Measurements from ENCODE around the gene MUC4. TPM values are rescaled to one million over a fixed set of nuclear protein-coding genes. Genes with fewer than 3 reads are reported as not detected.

Gene MUC4
- total RNA-seq, 2 experiments from 2014 or later, result 0.06 TPM; not detected in 1

GRCh38 chr3:195762249-195762585 lies 49.5 kb downstream of the MUC4 start:
- POLR2A ChIA-PET, result no interaction called here
- no peak overlapping the region for H3K27ac Mint-ChIP-seq
- H3K27me3 Mint-ChIP-seq, result peaks cover 29% of the 10 kb centered on the region
- no peak overlapping the region for H3K4me3 Mint-ChIP-seq
- DNase-seq (no peak), ATAC-seq (ENCODE audit: low read depth) (no peak)
- H3K4me1 Mint-ChIP-seq, result no peaks in the 10 kb centered on the region
- H3K36me3 Mint-ChIP-seq, result no peaks in the 10 kb centered on the region
- H3K9me3 Mint-ChIP-seq, result no peaks in the 10 kb centered on the region

GRCh38 chr3:195761567-195762248 lies 50.0 kb downstream of the MUC4 start:
- no peak overlapping the region for H3K27ac Mint-ChIP-seq
- no peaks in the 10 kb centered on the region for H3K9me3 Mint-ChIP-seq
- H3K4me3 Mint-ChIP-seq, result no peak overlapping the region
- H3K36me3 Mint-ChIP-seq, result no peaks in the 10 kb centered on the region
- peaks cover 4% of the 10 kb centered on the region for H3K4me1 Mint-ChIP-seq
- POLR2A ChIA-PET, result no interaction called here
- no peak for DNase-seq
- H3K27me3 Mint-ChIP-seq, result peaks cover 29% of the 10 kb centered on the region
- peak; percentile 55 for ATAC-seq (ENCODE audit: low read depth)

- peak; percentile 24 for DNase-seq
- peaks cover 29% of the 10 kb centered on the region for H3K27me3 Mint-ChIP-seq
- no peaks in the 10 kb centered on the region for H3K9me3 Mint-ChIP-seq
- H3K4me1 Mint-ChIP-seq, result peaks cover 7% of the 10 kb centered on the region
- POLR2A ChIA-PET, result no interaction called here
- H3K36me3 Mint-ChIP-seq, result no peaks in the 10 kb centered on the region
- no peak overlapping the region for H3K4me3 Mint-ChIP-seq
- H3K27ac Mint-ChIP-seq, result no peak overlapping the region
- ATAC-seq (ENCODE audit: low read depth), result no peak
These were observed 50.6 kb downstream of the MUC4 start for GRCh38 chr3:195761123-195761566.

GRCh38 chr3:195760345-195761122 lies 51.2 kb downstream of the MUC4 start:
- no peak overlapping the region for H3K4me3 Mint-ChIP-seq

GRCh38 chr3:195758721-195759353 lies 52.9 kb downstream of the MUC4 start:
- POLR2A ChIA-PET, result no interaction called here
- DNase-seq (no peak), ATAC-seq (ENCODE audit: low read depth) (no peak)
- H3K36me3 Mint-ChIP-seq, result no peaks in the 10 kb centered on the region
- no peak overlapping the region for H3K4me3 Mint-ChIP-seq
- no peak overlapping the region for H3K27ac Mint-ChIP-seq
- H3K9me3 Mint-ChIP-seq, result no peaks in the 10 kb centered on the region
- H3K4me1 Mint-ChIP-seq, result peaks cover 12% of the 10 kb centered on the region
- peaks cover 29% of the 10 kb centered on the region for H3K27me3 Mint-ChIP-seq

More at GRCh38 chr3:195760345-195761122, 51.2 kb downstream of the MUC4 start:
- no peaks in the 10 kb centered on the region for H3K36me3 Mint-ChIP-seq
- H3K27ac Mint-ChIP-seq, result no peak overlapping the region
- H3K27me3 Mint-ChIP-seq, result peaks cover 32% of the 10 kb centered on the region
- H3K9me3 Mint-ChIP-seq, result no peaks in the 10 kb centered on the region
- POLR2A ChIA-PET, result interaction anchor here (0.5 kb wide), 1 partner anchor 421 kb away, joined by 3 read pairs; no protein-coding TSS in a partner anchor
- peaks cover 10% of the 10 kb centered on the region for H3K4me1 Mint-ChIP-seq
- DNase-seq (peak; percentile 3), ATAC-seq (ENCODE audit: low read depth) (no peak)

GRCh38 chr3:195757827-195758226 lies 53.9 kb downstream of the MUC4 start:
- peaks cover 15% of the 10 kb centered on the region for H3K4me1 Mint-ChIP-seq
- H3K36me3 Mint-ChIP-seq, result no peaks in the 10 kb centered on the region
- H3K9me3 Mint-ChIP-seq, result no peaks in the 10 kb centered on the region
- peaks cover 28% of the 10 kb centered on the region for H3K27me3 Mint-ChIP-seq
- H3K4me3 Mint-ChIP-seq, result no peak overlapping the region
- ATAC-seq (ENCODE audit: low read depth), result no peak
- H3K27ac Mint-ChIP-seq, result no peak overlapping the region
- no peak for DNase-seq
- POLR2A ChIA-PET, result no interaction called here

- ATAC-seq (ENCODE audit: low read depth), result no peak
- POLR2A ChIA-PET, result no interaction called here
- Mint-ChIP-seq H3K4me1 (peaks cover 15% of the 10 kb centered on the region), H3K27me3 (peaks cover 28% of the 10 kb centered on the region), H3K4me3 (no peak overlapping the region), H3K36me3 (no peaks in the 10 kb centered on the region), H3K27ac (no peak overlapping the region), H3K9me3 (no peaks in the 10 kb centered on the region)
- DNase-seq, result no peak
These were observed 54.3 kb downstream of the MUC4 start for GRCh38 chr3:195757438-195757770.

- peak; percentile 54 for DNase-seq
- Mint-ChIP-seq H3K4me3 (peak overlapping the region; percentile 23), H3K27me3 (peaks cover 22% of the 10 kb centered on the region), H3K4me1 (peaks cover 15% of the 10 kb centered on the region), H3K9me3 (no peaks in the 10 kb centered on the region), H3K36me3 (no peaks in the 10 kb centered on the region), H3K27ac (peak overlapping the region; percentile 69)
- ATAC-seq (ENCODE audit: low read depth), result peak; percentile 63
- POLR2A ChIA-PET, result interaction anchor here (0.6 to 1.1 kb wide), 2 partner anchors 26 to 139 kb away, joined by 3 to 4 read pairs; no protein-coding TSS in a partner anchor
These were observed 55.7 kb downstream of the MUC4 start for GRCh38 chr3:195755791-195756676.

- Mint-ChIP-seq H3K4me1 (peaks cover 15% of the 10 kb centered on the region), H3K9me3 (no peaks in the 10 kb centered on the region), H3K4me3 (no peak overlapping the region), H3K36me3 (no peaks in the 10 kb centered on the region), H3K27me3 (peaks cover 16% of the 10 kb centered on the region), H3K27ac (peak overlapping the region; percentile 69)
- POLR2A ChIA-PET, result no interaction called here
- no peak for ATAC-seq (ENCODE audit: low read depth)
- DNase-seq, result no peak
These were observed 56.3 kb downstream of the MUC4 start for GRCh38 chr3:195755391-195755790.

GRCh38 chr3:195754906-195755305 lies 56.8 kb downstream of the MUC4 start:
- DNase-seq (no peak), ATAC-seq (ENCODE audit: low read depth) (no peak)
- Mint-ChIP-seq H3K27me3 (peaks cover 11% of the 10 kb centered on the region), H3K9me3 (no peaks in the 10 kb centered on the region), H3K36me3 (no peaks in the 10 kb centered on the region), H3K4me3 (no peak overlapping the region), H3K4me1 (peaks cover 15% of the 10 kb centered on the region), H3K27ac (no peak overlapping the region)
- POLR2A ChIA-PET, result no interaction called here

- Mint-ChIP-seq H3K36me3 (no peaks in the 10 kb centered on the region), H3K9me3 (no peaks in the 10 kb centered on the region), H3K4me1 (peaks cover 15% of the 10 kb centered on the region), H3K27ac (no peak overlapping the region), H3K27me3 (peaks cover 9% of the 10 kb centered on the region), H3K4me3 (no peak overlapping the region)
- DNase-seq (no peak), ATAC-seq (ENCODE audit: low read depth) (no peak)
- POLR2A ChIA-PET, result no interaction called here
These were observed 57.6 kb downstream of the MUC4 start for GRCh38 chr3:195754141-195754540.

GRCh38 chr3:195753581-195753980 lies 58.1 kb downstream of the MUC4 start:
- no peak overlapping the region for H3K27ac Mint-ChIP-seq

More at GRCh38 chr3:195753581-195753980, 58.1 kb downstream of the MUC4 start:
- no peak for DNase-seq
- H3K27me3 Mint-ChIP-seq, result peaks cover 9% of the 10 kb centered on the region
- H3K36me3 Mint-ChIP-seq, result no peaks in the 10 kb centered on the region
- no peak for ATAC-seq (ENCODE audit: low read depth)
- H3K4me1 Mint-ChIP-seq, result peaks cover 19% of the 10 kb centered on the region
- H3K4me3 Mint-ChIP-seq, result no peak overlapping the region
- POLR2A ChIA-PET, result no interaction called here
- no peaks in the 10 kb centered on the region for H3K9me3 Mint-ChIP-seq

All from activated naive CD8-positive, alpha-beta T cell treated with anti-CD3 and anti-CD28 coated beads, Interleukin-2, amount 10 ng/mL, durations not matched to agents 7 days and 5 days (primary cell).